Hepatic stellate cell (primary cell): ENCODE results near the gene PRSS12.

Experiments
- DNase-seq: peaks from one replicate; pipeline ENCODE4 v3.0.0; 2011; ENCODE audit warnings: low spot score

PRSS12 gene

DNA sequence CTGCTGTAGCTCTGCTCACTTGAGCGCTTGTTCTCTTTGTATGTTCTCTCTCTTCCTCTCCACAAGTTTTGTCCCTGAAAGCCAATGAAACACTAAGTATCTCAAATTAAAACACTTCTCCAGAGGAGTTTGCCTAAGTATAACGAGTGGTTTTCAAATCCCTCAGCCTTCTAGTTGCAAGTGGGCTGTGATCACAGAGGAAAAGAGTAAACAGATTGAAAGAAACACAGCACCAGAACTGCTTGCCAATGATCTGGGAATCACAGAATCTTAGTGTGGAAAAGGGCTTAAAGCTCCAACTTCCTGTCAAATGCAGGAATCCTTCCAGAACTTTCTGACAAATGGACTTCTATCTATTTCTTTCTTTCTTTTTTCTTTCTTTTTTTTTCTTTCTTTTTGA is 4.8 kb upstream of the PRSS12 start:
- no peak for DNase-seq

DNA sequence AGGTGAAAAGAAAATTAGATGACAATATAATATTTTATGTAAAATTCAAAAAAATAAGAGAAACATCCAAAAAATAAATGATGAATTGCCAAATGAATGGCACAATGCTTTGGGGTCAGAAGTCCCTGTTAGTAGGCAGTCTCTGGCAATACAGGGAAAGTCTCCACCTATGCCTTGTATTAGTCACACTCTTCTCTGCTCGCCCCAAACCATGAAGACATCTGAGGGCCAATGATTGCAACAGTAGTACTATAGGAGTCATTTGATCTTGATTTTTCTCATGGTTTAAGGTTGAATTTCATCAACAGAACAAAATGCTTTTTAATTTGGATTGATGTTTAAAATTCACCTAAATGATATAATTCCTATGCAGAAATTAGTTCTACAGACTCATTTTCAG is 3.9 kb upstream of the PRSS12 start:
- no peak for DNase-seq

DNA sequence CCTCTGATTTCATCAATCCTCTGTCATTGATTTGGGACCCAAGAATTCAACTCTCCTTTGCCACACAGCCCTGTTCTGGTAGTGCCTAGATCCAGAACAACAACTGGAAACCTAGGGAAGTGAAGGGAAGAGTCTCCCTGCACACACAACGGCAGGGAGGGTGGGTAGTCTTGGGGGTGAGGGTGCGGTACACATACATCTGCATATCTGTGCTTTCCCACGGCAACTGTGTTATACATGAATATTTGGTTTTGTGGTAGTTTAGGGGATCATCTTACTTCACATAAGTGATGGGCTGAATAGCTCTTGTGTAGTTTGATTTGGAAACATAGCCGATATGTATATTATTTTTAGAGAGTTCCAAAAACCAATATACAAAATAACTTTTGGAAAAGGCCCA is 3.3 kb upstream of the PRSS12 start:
- DNase-seq = no peak

DNA sequence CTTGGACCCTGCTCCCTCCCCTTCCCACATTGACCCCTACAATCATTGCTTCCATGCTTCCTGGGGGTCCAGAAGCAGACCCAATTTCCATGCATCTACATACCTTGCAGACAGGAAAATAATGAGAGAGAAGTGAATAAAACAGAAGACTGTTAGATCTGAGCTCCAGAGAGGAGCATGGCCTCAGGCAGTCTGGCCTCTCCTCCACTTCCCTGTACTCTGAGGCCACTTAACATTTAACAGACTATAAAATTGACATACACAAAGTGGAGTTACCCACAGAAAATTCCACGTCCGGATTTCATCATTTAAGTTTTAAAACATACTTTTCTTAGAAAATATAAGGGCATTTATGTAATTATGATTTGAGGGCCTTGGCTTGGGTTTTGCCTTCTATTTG is 2.1 kb upstream of the PRSS12 start:
- no peak for DNase-seq

- DNase-seq = peak; percentile 6
Measured at GRCh38 chr4:118353534-118354030, 779 bp upstream of the PRSS12 start.

DNA sequence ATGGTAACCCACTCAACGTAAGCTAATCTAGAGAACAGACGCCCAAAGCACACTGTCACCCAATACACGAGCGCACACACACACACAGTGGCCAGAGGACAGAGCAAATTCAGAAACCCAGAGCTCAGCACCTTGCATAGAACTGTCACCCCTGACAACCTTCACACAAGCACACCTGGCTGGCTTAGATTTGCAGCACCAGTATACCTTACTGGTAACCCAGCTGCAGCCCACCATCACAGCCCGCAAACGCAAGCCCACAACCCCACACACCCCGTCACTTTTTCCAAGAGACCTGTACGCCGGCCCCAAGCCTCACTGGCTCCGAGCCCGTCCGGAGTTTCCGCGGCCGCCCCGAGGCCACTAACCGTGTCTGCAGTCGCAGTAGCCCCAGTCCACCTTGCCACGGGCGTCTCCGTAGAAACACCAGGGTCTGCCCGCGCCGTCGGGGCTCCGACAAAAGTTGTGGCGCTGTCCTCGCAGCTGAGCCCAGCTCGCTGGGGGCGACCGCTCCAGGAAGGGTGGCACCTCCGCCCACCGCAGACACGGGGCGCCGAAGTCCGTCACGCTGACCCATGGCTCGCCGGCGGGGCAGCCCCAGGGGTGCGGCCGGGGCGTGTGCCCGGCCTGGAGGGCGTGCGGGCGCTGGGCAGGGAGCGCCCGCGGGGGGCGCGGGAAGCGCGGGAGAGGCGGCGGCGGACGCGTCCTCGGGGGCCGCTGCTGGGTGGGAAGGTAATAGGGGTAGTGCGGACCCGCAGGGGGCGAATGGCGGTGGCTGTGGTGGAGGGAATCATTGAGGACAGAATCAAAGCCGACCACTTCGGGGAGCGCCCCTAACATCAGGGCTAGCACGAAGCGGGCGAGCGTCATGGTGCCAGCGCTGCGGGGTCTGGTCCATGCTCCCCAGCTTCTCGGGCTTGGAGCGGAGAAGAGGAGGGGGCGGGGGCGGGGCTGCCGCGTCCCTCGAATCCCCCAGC is 664 bp downstream of the PRSS12 start:
- DNase-seq = peak; percentile 36

DNA sequence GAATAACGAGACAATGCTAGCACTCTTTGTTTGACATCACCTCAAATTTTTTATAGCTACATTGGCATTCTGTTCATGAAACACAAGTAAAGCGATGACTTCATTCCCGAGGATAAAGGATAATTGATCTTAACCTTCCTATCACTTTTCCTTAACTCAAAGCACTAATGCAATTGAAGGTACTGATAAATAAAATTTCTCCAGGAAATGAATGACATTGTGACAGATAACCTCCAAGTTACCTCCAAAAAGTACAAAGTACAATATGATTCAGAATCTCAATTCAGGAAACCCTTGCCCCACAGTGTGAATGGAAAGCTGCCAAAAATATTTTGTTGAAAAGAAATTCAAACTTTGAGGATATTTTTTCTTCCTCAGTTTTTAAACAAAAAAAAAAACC is 1.8 kb downstream of the PRSS12 start:
- no peak for DNase-seq

- DNase-seq = no peak
Measured at GRCh38 chr4:118348886-118349285, 3.9 kb downstream of the PRSS12 start.

GRCh38 chr4:118346495-118346894 is 6.3 kb downstream of the PRSS12 start:
- no peak for DNase-seq

GRCh38 chr4:118345813-118346212 is 7.0 kb downstream of the PRSS12 start:
- no peak for DNase-seq

DNA sequence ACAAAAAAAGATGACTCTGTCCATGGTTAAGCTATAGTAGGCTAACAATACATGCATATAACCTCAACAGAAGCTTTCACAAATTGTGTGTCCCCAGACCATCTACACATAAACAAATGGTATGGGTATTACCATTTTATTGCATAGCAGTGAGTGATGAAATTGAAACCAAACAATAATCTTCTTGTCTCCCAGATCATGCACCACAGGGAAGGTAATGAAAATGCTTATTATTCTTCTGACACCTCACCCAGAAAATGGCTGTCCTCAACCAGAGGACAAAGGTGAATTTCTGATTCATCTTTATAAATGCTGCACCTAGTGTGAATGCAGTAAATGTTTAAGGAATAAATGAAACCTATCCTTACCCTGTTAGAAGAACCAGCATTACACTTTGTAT is 8.0 kb downstream of the PRSS12 start:
- DNase-seq = no peak

- no peak for DNase-seq
Measured at GRCh38 chr4:118343501-118343900, 9.3 kb downstream of the PRSS12 start.

DNA sequence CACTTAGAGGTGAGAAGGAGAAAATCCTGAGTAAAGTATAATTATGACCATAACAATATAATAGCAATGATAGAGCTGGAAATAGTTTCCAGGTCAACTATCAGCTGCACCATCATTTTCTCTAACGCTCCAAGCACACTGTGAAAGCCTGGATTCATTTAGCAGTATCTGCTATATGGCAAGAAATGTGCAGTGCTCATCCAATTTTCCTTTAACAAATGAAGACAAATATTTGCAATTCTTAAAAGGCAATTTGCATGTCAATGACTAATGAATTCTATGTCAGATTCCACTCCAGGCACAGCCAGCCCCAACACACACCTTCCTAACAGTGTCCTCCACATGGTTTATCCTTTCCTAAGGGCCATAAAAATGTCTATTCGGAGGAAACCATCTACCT is 12.7 kb downstream of the PRSS12 start:
- no peak for DNase-seq

- DNase-seq = no peak
Measured at GRCh38 chr4:118338981-118339765, 13.6 kb downstream of the PRSS12 start.

DNA sequence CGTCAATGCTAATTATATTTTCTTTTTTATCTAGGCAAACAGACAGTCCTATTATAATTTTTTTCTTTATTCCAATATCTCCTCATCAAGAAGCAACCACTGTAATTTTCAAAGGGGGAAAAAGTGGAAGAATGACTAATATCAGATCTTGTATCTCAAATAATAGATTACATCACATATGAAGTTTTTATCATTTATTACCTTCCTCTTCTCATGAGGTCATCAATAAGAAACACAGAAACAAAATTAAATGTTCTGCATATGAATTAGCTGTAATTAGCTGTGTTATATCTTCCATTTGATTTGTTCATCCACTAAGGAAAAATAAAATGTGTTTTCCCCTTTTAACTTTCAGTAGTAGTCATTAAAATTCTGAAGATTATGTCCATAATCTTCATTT is 14.3 kb downstream of the PRSS12 start:
- DNase-seq = no peak

- DNase-seq = no peak
Measured at GRCh38 chr4:118337954-118338353, 14.8 kb downstream of the PRSS12 start.

DNA sequence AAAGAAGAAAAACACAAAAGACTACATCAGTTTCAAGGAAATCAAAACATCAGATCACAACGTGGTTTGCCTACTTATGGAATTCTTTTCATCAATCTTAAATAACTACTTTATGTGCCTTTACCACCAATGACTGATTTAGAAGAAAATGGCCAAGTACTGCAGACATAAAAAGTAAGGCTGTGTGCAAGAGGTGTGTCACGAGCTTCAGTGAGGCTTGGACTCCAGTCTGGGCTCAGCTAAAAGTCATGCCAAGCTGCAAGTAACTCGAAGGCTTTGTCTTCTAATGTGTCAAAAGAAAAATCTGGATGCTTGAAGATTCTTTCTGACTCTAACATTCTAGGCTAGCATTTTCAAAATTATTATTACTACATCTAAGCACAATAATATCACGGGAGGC is 17.0 kb downstream of the PRSS12 start:
- DNase-seq = no peak

GRCh38 chr4:118335324-118335723 is 17.5 kb downstream of the PRSS12 start:
- no peak for DNase-seq

DNA sequence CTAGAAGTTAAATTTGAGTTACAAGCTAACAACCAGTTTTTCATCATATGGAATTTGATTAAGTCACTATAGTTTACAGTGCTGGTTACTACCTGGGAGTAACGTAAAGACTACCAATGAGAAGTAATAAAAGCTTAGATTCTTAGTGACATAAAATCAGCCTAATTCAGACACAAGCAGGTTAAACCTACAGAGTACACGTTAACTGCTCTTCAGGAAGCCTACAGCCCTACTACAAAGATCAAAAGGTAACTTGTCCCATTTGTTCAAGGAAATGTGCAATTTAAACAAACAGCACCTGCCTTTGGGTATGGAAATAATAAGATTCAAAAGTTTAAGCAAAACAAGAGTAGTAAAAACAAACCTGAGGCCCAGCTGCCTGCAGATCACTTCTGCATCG is 21.5 kb downstream of the PRSS12 start:
- no peak for DNase-seq

DNA sequence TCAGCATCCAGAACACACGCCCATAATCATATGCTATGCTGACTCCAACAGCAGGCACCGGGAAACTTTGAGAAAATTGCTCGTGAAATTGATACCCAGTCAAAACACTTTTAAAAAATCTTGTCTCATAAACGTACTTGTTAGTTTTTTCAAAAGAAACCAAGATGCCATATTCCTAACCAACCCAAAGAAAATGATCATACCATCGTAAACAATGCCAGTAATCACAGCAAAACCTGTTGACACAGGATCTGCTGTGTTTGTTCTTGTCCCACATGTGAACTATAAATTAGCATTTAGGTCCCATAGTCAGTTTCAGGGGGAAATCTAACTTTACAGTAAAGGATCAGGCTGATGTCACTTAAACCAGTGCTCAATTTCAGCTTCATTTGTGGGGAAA is 23.0 kb downstream of the PRSS12 start:
- no peak for DNase-seq

GRCh38 chr4:118327554-118328241 is 25.1 kb downstream of the PRSS12 start:
- peak; percentile 22 for DNase-seq

DNA sequence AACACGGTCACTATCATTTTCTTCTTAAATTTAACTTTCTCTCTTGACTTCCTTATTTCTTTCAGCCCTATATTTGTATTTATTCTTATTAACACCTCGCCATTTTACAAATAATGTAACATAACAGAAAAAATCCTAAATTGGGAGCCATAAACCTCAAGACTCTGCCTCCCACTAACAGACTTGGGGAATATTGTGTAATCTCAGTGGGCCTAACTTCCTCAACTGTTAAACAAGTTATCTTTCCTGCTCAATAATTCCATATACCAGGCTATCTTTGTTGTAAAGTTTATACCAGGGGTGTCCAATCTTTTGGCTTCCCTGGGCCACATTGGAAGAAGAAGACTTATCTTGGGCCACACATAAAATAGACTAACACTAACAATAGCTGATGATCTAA is 26.2 kb downstream of the PRSS12 start:
- no peak for DNase-seq
